ENCODE data around the gene RPH3AL. TPM values are rescaled to one million over a fixed set of nuclear protein-coding genes. Genes with fewer than 3 reads are reported as not detected.
A peak's percentile ranks its signal among the peaks of the same experiment; 100 is the strongest.

The RPH3AL gene
- total and polyA plus RNA-seq, 11 donors, result 2.8 to 9.4 (median 6.3) TPM

- H3K4me3 ChIP-seq, result peak overlapping the region in 4 of 12 donors; percentile 64 to 75 (median 67)
- no peak for TF ChIP-seq CTCF (IDR thresholded peaks at IDR 0.05)
- TF ChIP-seq POLR2A (IDR thresholded peaks at IDR 0.05), result no peak
- intact Hi-C loops (cut with DNase I), result no loop called here
- ATAC-seq (no peak), DNase-seq (peak in 3 of 5 donors; percentile 4 to 28 (median 23))
- H3K36me3 ChIP-seq, result no peaks in the 10 kb centered on the region
- peaks cover 0 to 45% (median 23%) of the 10 kb centered on the region in 9 donors for H3K27me3 ChIP-seq
- peak overlapping the region in 5 of 12 donors; percentile 86 to 92 (median 89) for H3K27ac ChIP-seq
- peaks cover 0 to 33% (median 14%) of the 10 kb centered on the region in 12 donors for H3K4me1 ChIP-seq
- WGBS, 4 donors, result 69 to 82% (median 75%) methylated on average over 12 of the region's 12 CpGs
- H3K9me3 ChIP-seq, result no peaks in the 10 kb centered on the region
Measured at GRCh38 chr17:178292-179065, 174.1 kb downstream of the RPH3AL start.

- Histone ChIP-seq H3K4me1 (peaks cover 0 to 33% (median 14%) of the 10 kb centered on the region in 12 donors), H3K9me3 (no peaks in the 10 kb centered on the region), H3K27ac (no peak overlapping the region), H3K4me3 (no peak overlapping the region), H3K27me3 (peaks cover 0 to 38% (median 20%) of the 10 kb centered on the region in 9 donors), H3K36me3 (no peaks in the 10 kb centered on the region)
- DNase-seq (peak in 1 of 5 donors; percentile 5), ATAC-seq (no peak)
- intact Hi-C loops (cut with DNase I), result no loop called here
- 85 to 96% (median 89%) methylated on average over 6 of the region's 6 CpGs for WGBS, 4 donors
- TF ChIP-seq POLR2A (IDR thresholded peaks at IDR 0.05) (no peak), CTCF (IDR thresholded peaks at IDR 0.05) (no peak)
Measured at GRCh38 chr17:177762-178161, 174.8 kb downstream of the RPH3AL start.

- H3K4me1 ChIP-seq, result peaks cover 0 to 28% (median 14%) of the 10 kb centered on the region in 12 donors
- DNase-seq, result peak in 1 of 5 donors; percentile 22
- H3K36me3 ChIP-seq, result no peaks in the 10 kb centered on the region
- no peak overlapping the region for H3K27ac ChIP-seq
- no peaks in the 10 kb centered on the region for H3K9me3 ChIP-seq
- WGBS, 4 donors, result 75 to 92% (median 87%) methylated on average over 3 of the region's 3 CpGs
- H3K27me3 ChIP-seq, result peaks cover 0 to 32% (median 19%) of the 10 kb centered on the region in 9 donors
- no peak for ATAC-seq
- H3K4me3 ChIP-seq, result no peak overlapping the region
- TF ChIP-seq CTCF (IDR thresholded peaks at IDR 0.05) (no peak), POLR2A (IDR thresholded peaks at IDR 0.05) (no peak)
- intact Hi-C loops (cut with DNase I), result no loop called here
Measured at GRCh38 chr17:177155-177554, 175.5 kb downstream of the RPH3AL start.

GRCh38 chr17:173166-173911 is 179.3 kb downstream of the RPH3AL start:
- H3K27me3 ChIP-seq, result peaks cover 0 to 5% (median 0%) of the 10 kb centered on the region in 9 donors
- intact Hi-C loops (cut with DNase I), result no loop called here
- 83 to 88% (median 86%) methylated on average over 10 of the region's 10 CpGs for WGBS, 4 donors
- no peaks in the 10 kb centered on the region for H3K36me3 ChIP-seq
- peak in 2 of 5 donors; percentile 6 to 17 for DNase-seq
- H3K4me1 ChIP-seq, result peaks cover 0 to 3% (median 0%) of the 10 kb centered on the region in 12 donors
- no peak for TF ChIP-seq POLR2A (IDR thresholded peaks at IDR 0.05)
- no peak for TF ChIP-seq CTCF (IDR thresholded peaks at IDR 0.05)
- H3K9me3 ChIP-seq, result no peaks in the 10 kb centered on the region
- no peak overlapping the region for H3K4me3 ChIP-seq
- no peak overlapping the region for H3K27ac ChIP-seq
- ATAC-seq, result no peak
